Measurements from ENCODE around the gene MRPL34. TPM values are rescaled to one million over a fixed set of nuclear protein-coding genes. Genes with fewer than 3 reads are reported as not detected.

Gene MRPL34
- total RNA-seq, 1 experiment from 2014 or later, result 19.0 TPM

Other genes starting within 250 kb of the MRPL34 start
- gene HAUS8, start 230.4 kb upstream of the MRPL34 start, total RNA-seq (2014; rRNA removed; shearing (Covaris generic)), result 8.9 and 16.1 TPM in 2 replicates
- gene MYO9B, start 230.1 kb upstream of the MRPL34 start, total RNA-seq (2014; rRNA removed; shearing (Covaris generic)), result 22.0 and 24.4 TPM in 2 replicates
- 22.0 and 29.7 TPM in 2 replicates for gene USE1, start 90.5 kb upstream of the MRPL34 start, total RNA-seq (2014; rRNA removed; shearing (Covaris generic))
- gene OCEL1, start 79.6 kb upstream of the MRPL34 start, total RNA-seq (2014; rRNA removed; shearing (Covaris generic)), result 14.8 and 21.7 TPM in 2 replicates
- gene NR2F6, start 60.0 kb upstream of the MRPL34 start, total RNA-seq (2014; rRNA removed; shearing (Covaris generic)), result 232 and 271 TPM in 2 replicates
- 0.41 and 4.9 TPM in 2 replicates for gene USHBP1, start 41.1 kb upstream of the MRPL34 start, total RNA-seq (2014; rRNA removed; shearing (Covaris generic))
- 166 and 237 TPM in 2 replicates for gene BABAM1, start 38.4 kb upstream of the MRPL34 start, total RNA-seq (2014; rRNA removed; shearing (Covaris generic))
- 0.06 and 1.3 TPM in 2 replicates for gene ANKLE1, start 24.0 kb upstream of the MRPL34 start, total RNA-seq (2014; rRNA removed; shearing (Covaris generic))
- gene ABHD8, start 2.4 kb upstream of the MRPL34 start, total RNA-seq (2014; rRNA removed; shearing (Covaris generic)), result 57.6 and 60.6 TPM in 2 replicates
- 15.0 and 28.2 TPM in 2 replicates for gene DDA1, start 3.7 kb downstream of the MRPL34 start, total RNA-seq (2014; rRNA removed; shearing (Covaris generic))
- gene ANO8, start 29.0 kb downstream of the MRPL34 start, total RNA-seq (2014; rRNA removed; shearing (Covaris generic)), result 3.1 and 4.3 TPM in 2 replicates
- gene GTPBP3, start 31.7 kb downstream of the MRPL34 start, total RNA-seq (2014; rRNA removed; shearing (Covaris generic)), result 35.0 and 41.1 TPM in 2 replicates
- not detected in 2 replicates for gene PLVAP, start 71.5 kb downstream of the MRPL34 start, total RNA-seq (2014; rRNA removed; shearing (Covaris generic))
- 0.71 and 1.8 TPM in 2 replicates for gene CCDC194, start 88.3 kb downstream of the MRPL34 start, total RNA-seq (2014; rRNA removed; shearing (Covaris generic))
- gene BST2, start 99.8 kb downstream of the MRPL34 start, total RNA-seq (2014; rRNA removed; shearing (Covaris generic)), result 174 and 187 TPM in 2 replicates
- 76.7 and 112 TPM in 2 replicates for gene MVB12A, start 114.2 kb downstream of the MRPL34 start, total RNA-seq (2014; rRNA removed; shearing (Covaris generic))
- 0.49 and 1.6 TPM in 2 replicates for gene TMEM221, start 142.8 kb downstream of the MRPL34 start, total RNA-seq (2014; rRNA removed; shearing (Covaris generic))
- gene NXNL1, start 155.1 kb downstream of the MRPL34 start, total RNA-seq (2014; rRNA removed; shearing (Covaris generic)), result not detected in 2 replicates
- 9.5 and 10.3 TPM in 2 replicates for gene SLC27A1, start 164.7 kb downstream of the MRPL34 start, total RNA-seq (2014; rRNA removed; shearing (Covaris generic))
- gene PGLS, start 205.8 kb downstream of the MRPL34 start, total RNA-seq (2014; rRNA removed; shearing (Covaris generic)), result 111 and 141 TPM in 2 replicates
- gene COLGALT1, start 249.8 kb downstream of the MRPL34 start, total RNA-seq (2014; rRNA removed; shearing (Covaris generic)), result 73.2 and 75.4 TPM in 2 replicates

Data from G401 (cell line).